Measurements from ENCODE around the gene HOXD11. TPM values are rescaled to one million over a fixed set of nuclear protein-coding genes. Genes with fewer than 3 reads are reported as not detected.

HOXD11 gene
- total RNA-seq, result 40.2 TPM

GRCh38 chr2:176106581-176107539 lies at the start of gene HOXD11:
HOXD11 (plus strand) TSS chr2:176107280; CDS start chr2:176107356, 76 bp downstream.

DNA sequence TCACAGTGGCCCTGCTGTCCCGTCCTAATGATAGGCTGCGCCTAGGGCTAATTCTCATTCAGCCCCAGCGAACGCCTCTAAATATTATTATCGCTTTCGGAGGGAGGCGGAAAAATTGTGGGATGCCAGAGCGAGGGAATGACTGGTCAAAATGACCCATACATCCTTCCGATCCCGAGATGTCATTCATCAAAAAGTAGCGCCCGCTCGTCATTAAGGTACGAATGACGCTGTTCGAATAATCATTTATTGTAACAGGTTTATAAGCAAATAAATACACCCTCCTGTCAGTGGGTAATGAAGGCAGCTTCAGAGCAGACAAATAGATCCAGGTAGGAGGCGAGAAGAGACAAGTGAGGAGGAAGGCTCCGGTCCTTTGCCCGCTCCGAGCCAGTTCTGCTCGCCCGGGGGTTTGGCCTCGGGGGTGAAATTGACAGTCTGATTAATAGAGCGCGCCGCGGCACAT lies 23.3 kb upstream of the HOXD11 start, which contains the start of gene EVX2:
Gene EVX2, minus strand, starts transcription at position 167 of the 466 bp plus-strand sequence. CDS start 186 bp downstream, outside the sequence.

DNA sequence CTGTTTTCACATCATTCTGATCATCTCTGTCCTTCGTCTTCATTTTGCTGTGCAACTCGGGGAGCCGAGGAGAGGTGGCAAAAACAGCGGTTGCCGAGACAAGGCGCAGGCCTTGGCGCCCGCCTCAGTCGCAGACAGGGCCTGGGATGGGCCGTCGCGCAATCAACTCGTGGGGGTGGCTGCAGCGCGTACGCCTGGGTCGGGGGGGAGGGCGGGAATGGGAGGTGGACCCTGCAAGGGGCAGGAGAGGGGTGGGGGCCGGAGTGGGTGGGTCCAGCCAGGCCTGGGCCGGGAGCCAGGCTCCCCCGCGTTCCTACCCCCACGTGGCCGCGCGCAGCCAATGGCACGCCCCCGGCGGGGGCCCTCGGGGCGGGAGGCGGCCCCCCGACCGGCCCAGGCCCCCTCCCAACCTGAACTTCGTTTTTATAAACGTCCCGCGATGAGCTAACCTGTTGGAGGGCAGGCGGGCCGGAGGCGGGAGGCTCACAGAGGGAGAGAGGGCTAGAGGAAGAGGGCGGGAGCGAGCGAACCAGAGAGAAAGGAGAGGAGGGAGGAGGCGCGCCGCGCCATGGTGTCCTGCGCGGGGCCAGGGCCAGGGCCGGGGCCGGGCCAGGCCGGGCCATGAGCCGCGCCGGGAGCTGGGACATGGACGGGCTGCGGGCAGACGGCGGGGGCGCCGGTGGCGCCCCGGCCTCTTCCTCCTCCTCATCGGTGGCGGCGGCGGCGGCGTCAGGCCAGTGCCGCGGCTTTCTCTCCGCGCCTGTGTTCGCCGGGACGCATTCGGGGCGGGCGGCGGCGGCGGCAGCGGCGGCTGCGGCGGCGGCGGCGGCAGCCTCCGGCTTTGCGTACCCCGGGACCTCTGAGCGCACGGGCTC lies 14.6 kb upstream of the HOXD11 start, which contains the start of gene HOXD13:
Gene HOXD13, plus strand, starts transcription at position 452 of the 875 bp plus-strand sequence. Its CDS starts 170 bp downstream, at position 622.

DNA sequence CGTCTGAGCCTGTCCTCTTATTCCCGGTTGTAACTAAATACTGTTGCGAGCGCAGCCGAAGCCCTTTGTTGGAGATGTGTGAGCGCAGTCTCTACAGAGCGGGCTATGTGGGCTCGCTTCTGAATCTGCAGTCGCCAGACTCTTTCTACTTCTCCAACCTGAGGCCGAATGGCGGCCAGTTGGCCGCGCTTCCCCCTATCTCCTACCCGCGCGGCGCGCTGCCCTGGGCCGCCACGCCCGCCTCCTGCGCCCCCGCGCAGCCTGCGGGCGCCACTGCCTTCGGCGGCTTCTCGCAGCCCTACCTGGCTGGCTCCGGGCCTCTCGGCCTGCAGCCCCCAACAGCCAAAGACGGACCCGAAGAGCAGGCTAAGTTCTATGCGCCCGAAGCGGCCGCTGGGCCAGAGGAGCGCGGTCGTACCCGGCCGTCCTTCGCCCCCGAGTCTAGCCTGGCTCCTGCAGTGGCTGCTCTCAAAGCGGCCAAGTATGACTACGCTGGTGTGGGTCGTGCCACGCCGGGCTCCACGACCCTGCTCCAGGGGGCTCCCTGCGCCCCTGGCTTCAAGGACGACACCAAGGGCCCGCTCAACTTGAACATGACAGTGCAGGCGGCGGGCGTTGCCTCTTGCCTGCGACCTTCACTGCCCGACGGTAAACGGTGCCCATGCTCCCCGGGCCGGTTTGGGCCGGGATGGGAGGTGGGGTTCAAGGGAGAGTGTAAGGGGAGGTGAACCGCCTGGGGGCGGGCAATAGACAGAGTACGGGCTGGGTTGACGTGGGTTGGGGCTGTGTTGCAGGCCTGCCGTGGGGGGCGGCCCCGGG lies 7.1 kb upstream of the HOXD11 start, which contains the start of gene HOXD12:
Gene HOXD12, plus strand, starts transcription at position 68 of the 819 bp plus-strand sequence. Its CDS starts 7 bp downstream, at position 75.

DNA sequence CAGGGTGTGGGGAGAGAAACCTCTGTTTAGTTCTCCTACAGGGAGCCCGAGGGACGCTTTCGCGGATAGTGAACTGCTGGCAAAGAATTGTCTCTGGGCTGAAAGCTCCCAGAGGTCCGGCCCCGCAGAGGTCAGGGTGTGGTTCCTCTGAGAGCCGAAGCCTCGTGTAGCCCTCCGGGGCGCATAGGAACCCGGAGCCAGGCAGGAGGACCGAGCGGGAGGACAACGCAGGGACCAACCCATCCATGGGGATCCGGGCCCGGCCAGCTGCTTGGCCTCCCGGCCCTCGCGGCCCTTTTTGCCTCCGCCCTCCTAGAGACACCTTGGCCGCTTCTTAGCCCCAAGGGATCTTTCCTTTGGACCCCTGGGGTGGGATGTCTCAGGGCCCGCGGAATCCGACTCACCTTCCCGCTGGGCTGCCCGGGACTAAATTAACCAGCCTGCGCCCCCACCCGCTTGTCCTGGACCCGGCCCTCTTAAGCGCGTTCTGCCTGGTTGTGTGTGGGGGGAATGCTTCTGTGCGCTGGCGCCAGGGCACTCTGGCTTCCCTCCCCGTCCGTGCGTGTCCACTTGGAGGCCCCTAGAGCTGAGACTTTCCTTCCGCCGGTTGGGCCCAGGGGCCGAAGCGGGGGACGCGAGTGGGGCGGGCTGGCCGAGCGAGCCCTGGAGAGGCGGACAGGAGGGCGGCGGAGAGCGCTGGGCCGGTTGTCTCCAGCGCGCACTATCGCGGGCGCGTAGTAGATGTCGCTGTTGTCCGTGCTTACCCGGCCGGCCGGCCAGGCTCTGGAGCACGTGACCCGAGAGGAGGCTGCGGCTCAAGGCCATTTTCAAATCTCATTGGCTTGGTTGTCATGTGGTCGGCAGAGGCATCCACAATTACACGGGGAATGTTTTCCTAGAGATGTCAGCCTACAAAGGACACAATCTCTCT lies 9.1 kb downstream of the HOXD11 start, which contains the start of gene HOXD10:
Gene HOXD10, plus strand, starts transcription at position 896 of the 931 bp plus-strand sequence. CDS start 56 bp downstream, outside the sequence.

DNA sequence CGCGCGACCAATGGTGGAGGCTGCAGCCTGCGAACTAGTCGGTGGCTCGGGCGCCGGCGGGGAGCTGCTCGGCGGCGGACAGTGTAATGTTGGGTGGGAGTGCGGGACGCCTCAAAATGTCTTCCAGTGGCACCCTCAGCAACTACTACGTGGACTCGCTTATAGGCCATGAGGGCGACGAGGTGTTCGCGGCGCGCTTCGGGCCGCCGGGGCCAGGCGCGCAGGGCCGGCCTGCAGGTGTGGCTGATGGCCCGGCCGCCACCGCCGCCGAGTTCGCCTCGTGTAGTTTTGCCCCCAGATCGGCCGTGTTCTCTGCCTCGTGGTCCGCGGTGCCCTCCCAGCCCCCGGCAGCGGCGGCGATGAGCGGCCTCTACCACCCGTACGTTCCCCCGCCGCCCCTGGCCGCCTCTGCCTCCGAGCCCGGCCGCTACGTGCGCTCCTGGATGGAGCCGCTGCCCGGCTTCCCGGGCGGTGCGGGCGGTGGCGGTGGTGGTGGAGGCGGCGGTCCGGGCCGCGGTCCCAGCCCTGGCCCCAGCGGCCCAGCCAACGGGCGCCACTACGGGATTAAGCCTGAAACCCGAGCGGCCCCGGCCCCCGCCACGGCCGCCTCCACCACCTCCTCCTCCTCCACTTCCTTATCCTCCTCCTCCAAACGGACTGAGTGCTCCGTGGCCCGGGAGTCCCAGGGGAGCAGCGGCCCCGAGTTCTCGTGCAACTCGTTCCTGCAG lies 15.8 kb downstream of the HOXD11 start, which contains the start of gene HOXD9:
Gene HOXD9, plus strand, starts transcription at position 37 of the 728 bp plus-strand sequence. Its CDS starts 50 bp downstream, at position 87.

GRCh38 chr2:176128982-176129796 lies 22.1 kb downstream of the HOXD11 start, which contains the start of gene HOXD8:
HOXD8 (plus strand) TSS chr2:176129705; CDS start chr2:176130367, 662 bp downstream.

GRCh38 chr2:176151442-176152287 lies 44.6 kb downstream of the HOXD11 start, which contains the start of gene HOXD4:
HOXD4 (plus strand) TSS chr2:176151550; CDS start chr2:176151634, 84 bp downstream.

GRCh38 chr2:176156807-176157498 lies 49.9 kb downstream of the HOXD11 start, which contains the start of gene HOXD3:
HOXD3 (plus strand) TSS chr2:176157307; CDS start chr2:176169115, 11,808 bp downstream.

Small RNA genes within 50 kb of the gene (small RNA-seq; reads per million reads assigned to genes)
- gene MIR10B (ENCODE audit: low replicate concordance), result 204,125 reads per million, percentile 100 among the genes with 10 or more reads in this experiment

Other genes starting within 250 kb of the HOXD11 start
- gene LNPK, start 105.0 kb upstream of the HOXD11 start, total RNA-seq, result 29.4 TPM
- not detected for gene EVX2, start 23.3 kb upstream of the HOXD11 start, total RNA-seq
- gene HOXD13, start 14.6 kb upstream of the HOXD11 start, total RNA-seq, result 0.06 TPM
- 0.23 TPM for gene HOXD12, start 7.5 kb upstream of the HOXD11 start, total RNA-seq
- gene HOXD10, start 9.5 kb downstream of the HOXD11 start, total RNA-seq, result 86.1 TPM
- 50.0 TPM for gene HOXD9, start 15.4 kb downstream of the HOXD11 start, total RNA-seq
- 69.9 TPM for gene HOXD8, start 22.4 kb downstream of the HOXD11 start, total RNA-seq
- 48.2 TPM for gene HOXD4, start 44.3 kb downstream of the HOXD11 start, total RNA-seq
- gene HOXD3, start 50.0 kb downstream of the HOXD11 start, total RNA-seq, result 74.7 TPM
- 5.5 TPM for gene HOXD1, start 81.4 kb downstream of the HOXD11 start, total RNA-seq
- 74.2 TPM for gene MTX2, start 162.2 kb downstream of the HOXD11 start, total RNA-seq